SHP77 treated with DMSO at 0.1 percent for 48 hours (cell line): ENCODE data around the gene ZWINT.

Experiments
- DNase-seq: peaks from one replicate; lab custom pipeline; 2025; lab: John Stamatoyannopoulos, UW

Gene ZWINT, protein sequence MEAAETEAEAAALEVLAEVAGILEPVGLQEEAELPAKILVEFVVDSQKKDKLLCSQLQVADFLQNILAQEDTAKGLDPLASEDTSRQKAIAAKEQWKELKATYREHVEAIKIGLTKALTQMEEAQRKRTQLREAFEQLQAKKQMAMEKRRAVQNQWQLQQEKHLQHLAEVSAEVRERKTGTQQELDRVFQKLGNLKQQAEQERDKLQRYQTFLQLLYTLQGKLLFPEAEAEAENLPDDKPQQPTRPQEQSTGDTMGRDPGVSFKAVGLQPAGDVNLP

GRCh38 chr10:56360967-56361612 lies at the start of gene ZWINT:
TSS of gene ZWINT (minus strand) at chr10:56361259. CDS start at chr10:56361236, 23 bp downstream.
- DNase-seq = peak; percentile 85

DNA sequence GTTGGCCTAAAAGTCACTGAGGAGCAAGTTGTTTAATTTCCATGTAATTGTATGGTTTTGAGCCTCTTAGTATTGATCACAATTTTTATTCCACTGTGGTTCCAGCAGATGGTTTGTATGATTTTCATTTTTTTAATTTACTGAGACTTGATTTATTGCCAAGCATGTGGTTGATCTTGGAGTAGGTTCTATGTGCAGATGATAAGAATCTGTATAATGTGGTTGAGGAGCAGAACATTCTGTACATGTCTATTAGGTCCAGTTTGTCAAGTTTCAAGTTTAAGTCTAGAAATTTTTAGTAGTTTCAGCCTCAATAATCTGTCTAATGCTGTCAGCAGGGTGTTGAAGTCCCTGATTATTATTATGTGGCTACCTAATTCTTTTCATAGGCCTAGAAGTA lies 22.7 kb upstream of the ZWINT start:
- no peak for DNase-seq

DNA sequence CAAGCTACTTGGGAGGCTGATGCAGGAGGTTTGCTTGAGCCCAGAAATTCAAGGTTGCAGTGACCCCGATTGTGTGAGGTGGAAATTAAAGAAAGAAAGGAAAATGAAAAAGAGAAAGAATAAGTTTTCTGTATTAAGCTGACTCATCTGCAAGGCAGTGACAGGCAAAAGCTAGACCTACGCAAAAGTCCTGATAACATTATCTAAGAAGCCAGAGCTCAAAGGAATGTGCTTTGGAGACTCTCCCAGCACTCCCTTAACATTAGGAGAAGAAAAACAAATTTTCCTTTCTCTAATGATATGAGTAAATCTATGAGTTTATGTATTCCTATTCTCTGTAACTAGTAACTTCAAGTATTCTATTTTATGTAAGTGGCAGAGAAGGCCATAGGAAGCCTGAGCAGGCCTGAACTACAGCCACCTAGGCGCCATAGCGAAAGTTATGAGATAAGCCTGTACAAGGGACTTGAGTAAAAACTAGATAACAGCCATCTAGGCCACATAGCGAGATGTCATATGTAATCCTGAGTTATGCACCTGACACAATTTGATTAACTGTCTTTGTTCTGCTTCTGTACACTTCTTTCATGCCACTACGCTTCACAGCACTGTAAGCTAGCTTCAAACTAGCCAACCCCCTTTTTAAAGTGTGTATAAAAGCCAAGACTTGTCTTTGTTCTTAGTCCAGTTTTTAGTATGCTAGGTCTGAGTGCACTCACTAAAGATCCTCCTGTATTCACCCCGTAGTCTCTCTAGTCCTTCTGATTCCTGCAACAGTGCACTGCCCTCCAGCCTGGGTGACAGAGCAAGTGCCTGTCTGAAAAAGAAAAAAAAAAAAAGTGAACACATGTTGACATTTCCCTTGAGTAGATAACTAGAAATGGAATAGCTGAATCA lies 9.4 kb upstream of the ZWINT start:
- DNase-seq = no peak

DNA sequence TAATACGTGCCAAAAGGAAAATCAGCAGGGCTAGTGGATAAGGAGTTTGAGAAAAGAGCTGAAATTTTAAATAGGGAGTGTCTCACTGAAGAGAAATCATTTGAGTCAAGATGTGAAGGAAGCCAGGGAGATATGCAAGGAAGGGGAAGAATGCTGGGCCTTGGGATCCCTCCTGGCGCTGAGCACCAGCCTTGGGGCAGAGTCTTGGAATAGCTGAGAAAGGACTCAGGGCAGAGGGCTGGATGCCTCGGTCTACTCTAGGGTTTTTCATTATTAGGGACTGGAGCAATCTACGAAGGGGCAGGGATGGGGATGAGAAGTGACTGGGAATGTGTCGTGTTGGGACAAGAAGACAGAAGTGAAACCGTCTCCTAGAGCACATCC lies 484 bp downstream of the ZWINT start:
- no peak for DNase-seq

GRCh38 chr10:56359837-56360236 lies 1.2 kb downstream of the ZWINT start:
- no peak for DNase-seq

DNA sequence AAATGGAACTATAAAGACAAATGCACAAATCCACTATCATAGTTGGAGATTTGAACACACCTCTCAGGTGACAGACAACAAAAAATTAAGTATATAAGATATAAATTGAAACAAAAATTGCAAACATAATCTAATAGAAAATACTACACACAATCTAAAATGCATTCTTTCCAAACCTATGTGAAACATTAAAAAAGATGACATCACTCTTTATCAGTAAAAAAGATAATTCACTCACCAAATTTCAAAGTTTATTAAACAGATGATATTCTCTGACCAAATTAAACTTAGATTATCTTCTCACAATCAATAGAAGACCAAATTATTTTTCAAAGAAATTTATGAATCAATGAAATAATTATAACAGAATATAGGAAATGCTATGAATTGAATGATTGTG lies 4.0 kb downstream of the ZWINT start:
- no peak for DNase-seq

DNA sequence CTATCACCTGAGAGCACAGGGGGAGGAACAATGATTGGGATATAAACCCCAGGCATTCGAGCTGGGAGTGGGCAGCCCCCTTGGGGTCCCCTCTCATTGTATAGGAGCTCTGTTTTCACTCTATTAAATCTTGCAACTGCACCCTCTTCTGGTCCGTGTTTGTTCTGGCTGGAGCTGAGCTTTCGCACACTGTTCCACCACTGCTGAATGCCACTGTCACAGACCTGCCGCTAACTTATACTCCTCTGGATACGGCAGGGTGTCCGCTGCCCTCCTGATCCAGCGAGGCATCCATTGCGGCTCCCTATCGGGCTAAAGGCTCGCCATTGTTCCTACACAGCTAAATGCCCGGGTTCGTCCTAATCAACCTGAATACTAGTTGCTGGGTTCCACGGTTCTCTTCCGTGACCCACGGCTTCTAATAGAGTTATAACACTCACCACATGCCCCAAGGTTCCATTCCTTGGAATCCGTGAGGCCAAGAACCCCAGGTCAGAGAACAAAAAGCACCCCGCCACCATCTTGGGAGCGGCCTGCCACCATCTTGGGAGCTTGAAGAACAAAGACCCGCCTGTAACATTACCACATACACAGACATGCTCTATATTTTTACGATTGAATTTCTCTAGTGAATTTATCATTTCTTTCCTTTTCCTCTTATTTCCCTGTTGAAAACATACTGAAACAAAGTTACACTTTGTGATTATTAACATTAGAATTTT lies 9.0 kb downstream of the ZWINT start:
- no peak for DNase-seq

DNA sequence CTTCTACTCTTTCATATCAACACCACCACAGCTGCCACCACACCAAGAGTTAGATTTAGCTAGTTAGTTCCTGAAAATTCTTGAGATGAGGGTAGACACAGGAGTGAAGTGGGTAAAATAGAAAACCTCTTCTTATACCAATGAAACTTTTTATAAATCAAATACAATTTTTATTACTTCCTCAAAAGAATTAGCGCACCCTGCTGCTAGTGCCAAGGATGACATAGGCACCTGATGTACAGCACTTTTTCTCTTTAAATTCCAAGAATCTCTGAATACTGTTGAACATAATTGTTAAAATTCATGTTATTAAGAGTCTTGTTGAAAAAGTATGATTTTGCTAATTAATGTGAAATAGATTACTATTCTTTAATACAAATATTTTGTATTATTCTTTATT lies 11.4 kb downstream of the ZWINT start:
- no peak for DNase-seq

GRCh38 chr10:56348101-56348500 lies 13.0 kb downstream of the ZWINT start:
- DNase-seq = no peak

DNA sequence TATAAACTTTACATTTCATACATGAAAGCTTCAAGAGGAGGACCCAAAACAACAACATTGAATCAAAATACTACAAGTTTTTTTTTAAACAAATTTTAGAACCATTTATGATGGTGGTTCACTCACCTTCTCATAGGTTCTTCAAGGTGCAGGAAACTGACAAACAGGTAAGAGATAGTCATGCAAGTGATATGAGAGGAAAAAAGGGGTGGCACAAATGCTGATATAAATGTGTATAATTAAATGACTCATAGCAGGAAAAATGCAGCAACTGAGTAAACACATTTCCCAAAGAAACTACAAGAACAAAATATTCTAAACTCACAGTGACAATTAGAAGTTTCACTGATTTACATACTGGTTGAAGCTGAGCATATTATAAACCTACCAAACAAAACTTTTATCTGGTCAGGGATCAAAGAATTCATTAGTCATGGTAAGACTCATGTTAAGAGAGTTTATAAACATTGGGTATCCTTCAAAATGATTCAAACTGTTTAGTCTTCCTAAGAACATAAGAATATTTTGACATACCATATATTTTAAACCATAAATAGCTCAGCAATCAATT lies 14.1 kb downstream of the ZWINT start:
- no peak for DNase-seq

DNA sequence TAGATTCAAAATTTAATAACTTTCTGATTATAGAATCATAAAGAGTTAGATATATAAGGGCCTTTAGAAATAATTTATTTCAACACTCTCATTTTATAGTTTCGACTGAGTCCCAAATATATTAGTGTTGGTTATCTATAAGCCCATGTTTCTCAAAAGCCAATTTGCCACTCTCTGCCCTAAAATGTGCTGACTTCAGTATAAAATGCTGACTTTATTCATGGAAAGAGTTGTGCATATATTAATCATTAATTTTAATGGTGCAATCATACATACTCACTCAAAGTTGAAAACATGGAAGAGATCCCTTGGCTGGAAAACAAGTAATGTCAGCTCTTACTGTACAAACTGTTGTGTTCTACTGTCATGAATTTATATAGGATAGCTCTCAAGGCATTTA lies 19.4 kb downstream of the ZWINT start:
- DNase-seq = no peak

DNA sequence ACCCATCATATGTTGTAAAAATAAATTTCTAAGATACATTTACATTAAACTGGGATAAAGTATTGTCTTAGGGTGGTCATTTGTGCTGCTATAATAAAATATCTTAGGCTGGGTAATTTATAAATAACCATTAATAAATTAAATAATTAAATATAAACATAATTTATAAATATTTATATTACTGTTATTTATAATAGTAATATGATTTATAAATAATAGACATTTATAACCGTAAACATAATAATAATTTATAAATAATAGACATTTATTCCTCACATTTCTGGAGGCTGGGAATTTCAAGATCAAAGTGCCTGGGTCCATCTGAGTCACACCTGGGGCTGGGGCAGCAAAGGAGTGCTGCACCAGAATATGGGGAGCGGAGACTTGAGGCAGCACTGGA lies 31.1 kb downstream of the ZWINT start:
- DNase-seq = no peak

DNA sequence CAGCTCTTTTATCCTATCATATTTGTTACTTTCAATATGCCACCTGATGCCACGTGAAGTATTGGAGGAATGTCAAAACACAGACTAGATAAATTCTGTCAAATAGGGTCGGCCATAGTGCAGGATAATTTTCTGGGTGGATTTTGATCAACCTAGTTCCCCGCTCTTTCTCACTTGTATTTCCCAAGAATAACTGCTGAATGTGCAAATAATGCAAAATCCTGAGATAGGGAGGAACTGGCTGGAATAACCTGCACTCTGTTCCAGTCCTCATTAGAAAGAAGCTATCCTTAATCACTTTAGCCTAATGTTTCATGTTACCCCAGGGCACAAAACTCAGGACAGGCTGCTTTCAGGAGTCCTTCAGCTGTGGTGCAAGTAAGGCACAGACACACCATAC lies 33.9 kb downstream of the ZWINT start:
- DNase-seq = no peak

DNA sequence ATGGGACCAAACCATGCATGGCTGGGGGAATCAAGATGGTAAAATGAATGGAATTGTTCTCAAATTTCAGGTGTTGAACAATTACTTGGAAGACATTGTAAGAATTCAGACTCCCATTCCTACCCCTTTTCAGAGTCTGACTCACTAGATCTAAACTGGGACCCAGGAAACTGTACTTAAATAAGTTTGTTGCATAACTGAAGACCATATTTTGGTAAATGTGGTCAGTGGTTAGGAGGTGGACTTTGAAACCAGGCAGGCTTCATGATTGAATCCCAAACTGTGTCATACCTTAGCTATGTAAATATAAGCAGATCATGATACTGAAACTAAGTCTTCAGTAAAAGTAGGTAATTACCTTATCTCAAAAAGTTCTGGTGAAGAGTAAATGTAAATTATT lies 41.7 kb downstream of the ZWINT start:
- no peak for DNase-seq

DNA sequence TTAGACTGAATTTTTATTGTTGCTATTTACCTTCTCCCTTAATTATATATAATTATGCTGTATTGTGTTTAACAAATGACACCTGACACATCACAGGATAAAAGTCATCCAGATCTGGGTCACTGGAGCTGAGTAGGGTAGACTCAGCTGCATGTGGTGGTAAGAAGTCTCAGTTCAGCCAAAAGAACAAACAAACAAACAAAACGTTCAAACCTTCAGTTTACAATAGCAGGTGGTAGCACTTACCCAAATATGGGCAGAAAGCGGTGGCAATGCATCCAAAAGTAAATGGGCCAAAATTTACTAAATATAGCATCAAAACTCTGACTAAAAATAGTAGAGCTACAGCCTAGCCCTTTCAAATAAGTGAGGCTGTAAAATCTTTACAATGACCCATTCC lies 42.2 kb downstream of the ZWINT start:
- no peak for DNase-seq

DNA sequence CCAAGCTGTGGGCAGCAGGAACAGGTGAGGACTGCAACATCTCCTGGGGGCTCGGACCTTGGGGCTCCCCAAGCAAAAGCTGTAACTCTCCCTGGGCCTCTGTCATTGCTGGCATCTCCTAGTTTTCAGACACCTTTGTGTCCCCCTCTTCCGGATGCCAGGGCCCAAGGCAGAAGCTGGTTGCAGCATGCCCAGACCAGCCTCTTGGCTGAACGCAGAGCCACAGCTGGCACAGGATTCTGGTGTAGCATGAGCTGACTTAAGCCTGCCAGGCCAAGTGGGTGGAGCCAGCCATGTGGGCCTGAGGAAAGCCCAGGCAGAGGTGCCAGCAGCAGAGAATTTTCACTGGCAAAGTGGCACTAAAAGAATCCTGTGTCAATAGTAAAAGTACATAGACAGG lies 43.5 kb downstream of the ZWINT start:
- no peak for DNase-seq

DNA sequence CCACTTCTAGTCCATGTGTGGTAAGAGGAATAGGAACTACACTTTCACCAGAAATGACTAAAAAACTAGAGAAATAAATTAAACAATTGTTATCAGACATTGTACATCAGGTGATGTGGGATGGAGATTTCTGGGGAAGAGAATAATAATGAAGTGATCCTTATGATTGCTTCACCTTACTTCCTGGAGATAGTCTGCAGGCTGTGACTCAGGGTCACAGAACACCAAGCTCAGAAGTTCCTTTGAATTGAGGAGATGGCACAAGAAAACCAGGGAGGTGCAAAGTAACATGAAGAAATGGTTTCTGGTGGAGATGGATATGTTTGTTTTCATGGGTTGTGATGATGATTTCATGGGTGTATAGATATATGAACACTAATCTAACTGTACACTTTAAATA lies 44.5 kb downstream of the ZWINT start:
- no peak for DNase-seq
